ENCODE results near the gene KIF2A.

KIF2A gene

DNA sequence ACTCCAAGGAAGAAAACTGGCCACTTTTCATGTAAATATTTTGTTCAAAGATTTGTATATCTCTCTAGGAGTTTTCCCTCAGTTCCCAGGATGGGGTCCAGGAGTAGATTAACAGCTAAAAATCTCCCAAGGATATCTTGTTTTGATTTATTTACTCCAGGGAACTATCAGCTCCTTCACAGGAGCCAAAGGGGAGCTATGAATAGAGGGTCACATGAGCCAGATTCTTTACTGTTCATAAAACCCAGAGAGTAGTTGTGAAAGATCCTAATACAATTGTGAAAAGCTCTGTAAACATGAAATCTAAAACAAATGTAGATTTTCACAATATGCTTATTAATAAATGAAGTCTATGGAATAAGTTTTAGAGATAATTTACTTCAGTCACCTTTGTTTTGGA, 80.8 kb downstream of the KIF2A start:
- no peak for DNase-seq

DNA sequence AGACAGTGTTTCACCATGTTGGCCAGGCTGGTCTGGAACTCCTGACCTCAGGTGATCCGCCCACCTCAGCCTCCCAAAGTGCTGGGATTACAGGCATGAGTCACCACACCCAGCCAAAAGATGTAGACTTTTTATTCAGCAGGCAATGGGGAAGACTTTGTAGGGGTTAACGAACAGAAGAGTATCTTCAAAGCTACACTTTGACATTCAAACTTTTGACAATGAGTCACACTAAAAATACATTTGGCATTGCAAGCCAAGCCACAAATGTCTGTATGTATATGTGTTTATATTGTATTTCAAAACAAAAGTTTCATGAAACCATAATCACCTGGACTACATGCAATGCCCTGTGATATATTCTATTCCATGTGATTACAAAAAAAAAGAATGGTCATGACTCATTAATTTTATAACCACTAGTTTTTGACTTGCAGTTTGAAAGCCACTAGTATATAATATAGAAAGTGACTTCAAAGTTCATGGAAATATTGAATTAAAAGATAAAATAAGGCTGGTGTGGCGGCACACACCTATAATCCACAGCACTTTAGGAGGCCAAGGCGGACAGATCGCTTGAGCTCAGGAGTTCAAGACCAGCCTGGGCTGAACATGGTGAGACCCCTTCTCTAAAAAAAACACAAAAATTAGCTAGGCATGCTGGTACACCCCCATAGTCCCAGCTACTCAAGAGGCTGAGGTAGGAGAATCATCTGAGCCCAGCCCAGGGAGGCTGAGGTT, 89.4 kb downstream of the KIF2A start:
- DNase-seq: no peak

DNA sequence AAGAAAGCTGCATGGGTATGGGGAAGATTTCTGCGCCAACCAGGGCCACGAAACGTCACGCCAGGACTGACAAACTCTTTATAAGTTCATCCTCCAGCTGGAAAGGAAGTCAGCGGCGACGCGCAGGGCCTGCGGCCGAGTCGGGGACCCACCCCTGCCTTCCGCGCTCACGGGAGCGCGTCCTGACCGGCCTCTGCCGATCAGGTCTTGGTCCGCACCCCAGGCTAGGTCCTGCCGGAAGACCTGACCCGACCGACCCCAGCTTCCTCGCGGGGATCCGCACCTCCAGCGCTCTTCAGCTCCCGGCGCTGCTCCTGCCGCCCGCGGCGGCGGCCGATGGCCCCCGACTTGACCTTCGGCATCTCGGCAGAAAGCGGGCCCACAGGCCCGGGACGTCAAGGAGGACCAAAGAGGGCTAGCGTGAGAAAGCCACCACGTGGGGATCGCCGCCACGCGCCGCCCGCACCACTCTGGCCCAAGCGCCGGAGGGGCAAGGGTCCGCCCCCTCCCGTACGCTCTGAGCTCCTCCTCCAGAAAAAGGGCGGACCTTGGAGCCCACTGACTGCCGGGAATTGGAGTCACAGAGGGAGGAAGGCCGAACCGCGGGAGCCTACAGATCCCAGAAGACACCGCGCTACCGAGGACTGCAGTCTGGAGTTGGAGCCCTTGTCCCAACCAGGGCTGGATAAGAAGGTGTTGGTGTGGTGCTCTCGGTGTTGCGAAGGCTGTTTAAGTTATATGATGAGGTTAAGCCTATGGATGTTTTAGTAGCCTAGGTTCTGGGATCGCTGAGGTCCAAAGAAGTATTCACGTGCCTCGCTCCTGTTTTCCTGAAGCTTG, 97.6 kb downstream of the KIF2A start, which contains the start of gene DIMT1:
Gene DIMT1, minus strand, starts transcription at position 495 of the 840 bp plus-strand sequence. Its CDS starts 133 bp downstream, at position 362.
- peak; percentile 93 for DNase-seq

- DNase-seq: peak; percentile 100
These were observed 106.7 kb downstream of the KIF2A start, which contains the start of gene IPO11 for GRCh38 chr5:62412549-62413329. Gene IPO11, plus strand, starts transcription at chr5:62412763. Its CDS starts 24,517 bp downstream, at chr5:62437280.

DNA sequence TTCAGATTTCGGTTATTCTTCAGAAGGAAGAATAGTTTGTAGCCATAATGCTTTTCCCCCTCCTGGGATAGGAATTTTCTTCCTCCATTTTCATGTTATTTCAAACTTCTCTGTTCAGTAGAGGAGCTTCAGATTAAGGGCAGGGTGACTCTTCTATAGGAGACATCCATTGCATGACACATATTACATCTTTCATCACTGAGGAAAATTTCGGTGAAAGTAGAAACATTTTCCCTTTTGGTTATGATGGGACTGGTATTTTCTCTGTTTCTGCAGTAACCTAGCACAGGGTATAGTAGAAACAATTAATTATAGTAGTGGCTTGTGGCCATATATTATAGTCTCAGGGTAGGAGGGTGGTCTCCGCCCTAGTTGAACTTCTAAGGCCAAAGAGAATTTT, 107.7 kb downstream of the KIF2A start:
- DNase-seq: no peak

GRCh38 chr5:62418462-62419076, 112.6 kb downstream of the KIF2A start:
- no peak for DNase-seq

- DNase-seq: no peak
These were observed 113.6 kb downstream of the KIF2A start for GRCh38 chr5:62419609-62420008.

GRCh38 chr5:62421414-62421813, 115.4 kb downstream of the KIF2A start:
- DNase-seq: no peak

- no peak for DNase-seq
These were observed 118.8 kb downstream of the KIF2A start for GRCh38 chr5:62424763-62425162.

GRCh38 chr5:62431735-62432620, 126.0 kb downstream of the KIF2A start:
- no peak for DNase-seq

DNA sequence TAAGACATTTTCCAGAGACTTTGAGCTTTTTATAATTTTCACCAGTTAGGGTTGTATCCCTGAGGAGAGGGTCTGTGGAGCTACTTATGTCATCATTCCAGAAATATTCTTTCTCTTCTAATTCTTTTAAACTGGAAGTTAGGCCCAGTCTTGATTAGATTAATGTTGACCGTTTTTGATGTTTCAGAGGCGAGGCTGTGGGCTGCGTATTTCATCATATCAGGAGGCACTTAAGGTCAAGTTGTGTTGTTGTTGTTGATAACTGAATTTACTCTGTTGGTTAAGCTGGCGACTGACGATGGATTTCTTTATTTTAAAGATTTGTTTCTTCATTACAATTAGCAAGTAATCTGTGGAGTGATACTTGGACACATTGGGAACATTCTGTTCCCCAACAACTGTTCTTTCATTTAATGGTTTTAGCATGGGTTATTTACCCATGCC, 126.6 kb downstream of the KIF2A start:
- no peak for DNase-seq
